ENCODE results near the gene HNRNPUL2.
"Not testable (repeated sequence)": the region's sequence is repeated elsewhere in the genome, so short reads cannot be mapped to it uniquely, and the experiment has no call there.

HNRNPUL2 gene

DNA sequence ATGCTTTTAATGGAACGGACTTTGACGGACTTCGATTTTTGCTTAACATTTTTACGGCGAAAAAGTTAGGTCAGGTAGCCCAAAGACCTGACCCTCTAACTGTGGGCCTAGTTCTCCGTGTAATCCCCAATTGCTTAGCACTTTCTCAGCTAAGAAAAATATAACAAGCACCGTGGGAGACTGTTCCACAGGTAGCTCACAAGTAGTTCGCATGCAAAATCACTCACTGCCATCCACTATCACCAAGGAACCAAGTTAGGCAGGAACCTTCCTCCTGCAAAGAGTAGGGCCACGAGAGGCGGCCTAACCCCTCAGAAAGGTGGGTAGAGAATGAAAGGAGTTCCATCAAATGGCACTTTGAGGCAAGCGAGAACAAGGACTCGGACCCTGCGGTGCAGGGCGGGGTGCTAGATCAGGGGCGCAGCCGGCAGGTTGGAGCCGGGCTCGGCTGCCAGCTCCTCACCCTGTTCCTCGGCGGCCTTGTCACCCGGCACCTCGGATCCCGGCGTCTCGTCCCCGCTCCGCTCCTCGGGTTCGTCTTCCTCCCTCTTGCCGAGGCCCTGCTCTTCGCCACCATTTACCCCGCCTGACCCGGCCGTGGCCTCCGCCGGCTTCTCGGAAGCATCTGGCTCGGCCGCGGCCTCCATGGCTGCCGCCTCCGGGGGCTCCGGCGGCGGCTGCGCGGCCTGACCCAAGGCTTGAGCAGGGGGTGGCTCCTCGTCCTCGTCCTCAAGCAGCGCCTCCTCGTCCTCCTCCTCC lies 922 bp downstream of the HNRNPUL2 start:
- no peak for DNase-seq

- peak; percentile 23 for DNase-seq
These were observed 1.6 kb downstream of the HNRNPUL2 start for GRCh38 chr11:62725646-62726045.

DNA sequence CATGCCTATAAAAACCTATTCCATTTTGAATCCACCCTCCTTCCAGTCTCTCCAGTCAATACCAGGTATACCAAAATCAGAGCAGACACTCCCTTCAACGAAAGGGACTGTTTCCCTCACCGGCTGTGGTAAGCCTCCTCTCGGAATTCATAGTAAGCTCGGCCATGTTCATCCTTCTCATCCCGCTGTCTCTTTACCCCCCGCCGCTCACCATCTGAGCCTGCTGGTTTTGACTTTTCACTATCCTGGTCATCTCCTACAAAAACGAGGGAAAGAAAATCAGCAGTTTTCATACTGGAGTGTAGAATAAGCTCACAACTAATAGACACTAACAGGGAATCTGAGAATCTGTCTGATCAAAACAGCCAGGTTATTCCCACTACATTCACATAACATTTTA lies 3.1 kb downstream of the HNRNPUL2 start:
- DNase-seq: no peak

DNA sequence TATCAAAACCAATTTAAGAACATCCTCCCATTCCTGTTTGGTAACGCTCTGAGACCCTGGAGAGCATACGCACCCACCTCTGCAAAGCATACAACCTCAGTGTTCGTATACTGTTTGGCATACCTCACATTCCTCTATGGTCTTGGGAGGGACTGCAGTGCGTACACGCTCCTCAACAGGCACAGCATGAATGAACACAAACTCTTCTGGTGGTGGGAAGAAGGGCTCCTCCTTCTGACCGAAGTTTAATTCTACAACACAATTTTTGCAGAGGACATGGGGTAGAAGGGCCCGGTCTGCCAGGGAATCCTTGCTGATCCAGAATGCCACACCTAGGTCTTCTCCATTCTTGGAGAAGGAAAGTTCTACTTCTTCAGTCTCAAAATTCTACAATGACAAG lies 5.3 kb downstream of the HNRNPUL2 start:
- DNase-seq: no peak

- DNase-seq: no peak
These were observed 7.8 kb downstream of the HNRNPUL2 start for GRCh38 chr11:62719302-62719978.

- no peak for DNase-seq
These were observed 10.4 kb downstream of the HNRNPUL2 start for GRCh38 chr11:62716816-62717215.

DNA sequence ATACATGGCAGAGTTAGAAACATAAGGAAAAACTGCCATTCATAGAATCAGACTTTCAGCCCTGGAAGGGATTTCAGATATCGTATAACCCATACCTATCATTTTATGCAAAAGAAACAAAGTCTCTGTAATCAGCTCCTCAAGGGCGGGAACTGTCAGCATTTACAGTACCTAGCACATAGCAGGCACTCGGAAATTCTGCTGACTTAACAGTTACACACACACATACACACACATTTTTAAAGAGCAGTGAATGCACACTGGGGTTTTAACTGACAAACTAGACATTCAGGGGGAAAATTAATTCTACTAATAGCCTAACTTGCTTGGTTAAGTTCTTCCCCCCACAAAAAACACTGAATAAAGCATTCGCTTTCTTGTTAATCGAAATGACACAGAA lies 11.1 kb downstream of the HNRNPUL2 start:
- no peak for DNase-seq

DNA sequence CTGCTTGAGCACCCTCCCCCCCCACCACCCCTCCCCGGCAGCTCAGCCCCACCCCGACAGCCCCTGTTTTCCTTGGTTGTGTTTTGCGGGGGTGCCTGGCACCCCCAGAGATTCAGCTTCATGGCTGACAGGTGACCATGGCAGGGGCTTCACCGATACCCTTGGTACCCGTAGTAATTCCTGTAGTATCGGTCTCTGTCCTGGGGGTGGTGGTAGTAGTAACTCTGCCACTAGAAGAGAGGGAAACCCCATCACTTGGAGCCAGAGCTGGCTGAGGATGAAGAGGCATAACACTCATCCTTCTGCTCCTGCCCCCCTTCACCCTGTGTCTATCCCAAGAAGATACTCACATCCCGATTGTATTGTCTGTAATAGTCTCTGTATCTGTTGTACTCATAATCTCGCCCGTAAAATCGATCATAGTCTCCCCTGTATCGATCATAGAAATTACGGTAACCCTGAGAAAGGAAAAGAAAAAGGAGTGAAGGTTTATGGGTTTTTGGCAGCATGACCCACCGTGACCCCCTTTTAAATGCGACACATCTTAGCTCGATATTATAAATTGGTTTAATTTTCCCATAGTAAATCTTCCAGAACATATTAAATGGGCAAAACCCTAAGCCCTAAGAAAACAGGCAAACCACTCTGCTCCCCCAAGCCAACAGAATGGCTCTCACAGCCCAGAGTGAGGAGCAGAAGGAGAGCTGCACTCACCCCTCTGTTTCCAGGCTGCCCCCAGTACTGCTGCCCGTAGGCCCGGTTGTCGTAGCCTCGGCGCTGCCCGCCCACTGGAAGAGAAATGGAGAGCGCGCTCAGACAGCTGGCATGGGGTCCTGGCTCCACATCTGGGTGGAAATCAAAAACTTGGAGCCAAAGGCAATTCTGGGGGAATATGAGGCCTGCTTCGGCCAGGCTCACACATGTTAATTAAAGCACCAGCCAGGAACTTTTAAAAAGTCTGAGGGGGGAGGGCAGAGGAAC lies 11.8 kb downstream of the HNRNPUL2 start:
- no peak for DNase-seq

DNA sequence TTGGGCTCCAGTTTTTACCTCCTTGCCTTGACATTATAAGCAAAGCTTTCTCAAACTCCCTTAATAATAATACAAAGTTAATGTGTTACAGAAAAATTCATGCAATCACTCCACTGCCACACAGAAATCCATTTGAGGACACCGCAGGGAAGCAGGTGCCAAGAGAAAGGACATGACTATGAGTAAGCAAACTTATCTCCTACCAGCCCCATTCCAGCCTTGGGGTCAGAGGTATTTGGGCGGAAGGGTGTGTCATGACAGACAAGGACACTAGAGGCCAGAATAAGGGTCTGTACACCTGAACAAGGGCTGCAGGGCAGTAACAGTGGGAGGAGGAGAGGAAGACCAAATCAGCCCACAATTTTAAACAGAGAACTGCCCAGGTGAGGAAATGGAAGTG lies 13.9 kb downstream of the HNRNPUL2 start:
- DNase-seq: no peak

DNA sequence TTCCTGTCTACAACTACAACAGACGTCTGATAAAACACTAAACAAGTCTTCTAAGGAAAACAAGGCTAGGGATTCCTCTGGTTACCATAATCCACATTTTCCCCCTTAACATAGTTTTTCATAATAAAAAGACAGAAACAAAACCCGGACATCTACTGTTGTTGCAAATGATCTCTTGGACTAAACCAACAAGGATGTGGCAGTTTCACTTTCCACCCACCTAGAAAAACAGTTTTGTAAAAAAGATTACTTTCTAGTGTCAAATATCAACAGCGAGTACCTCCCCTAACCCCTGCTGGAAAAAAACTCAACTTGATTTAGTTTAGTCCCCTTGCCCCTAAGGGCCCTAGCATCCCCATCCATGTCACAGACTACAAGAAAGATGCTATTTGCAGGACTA lies 14.4 kb downstream of the HNRNPUL2 start:
- no peak for DNase-seq

GRCh38 chr11:62712276-62712812 lies 14.9 kb downstream of the HNRNPUL2 start:
- DNase-seq: no peak

DNA sequence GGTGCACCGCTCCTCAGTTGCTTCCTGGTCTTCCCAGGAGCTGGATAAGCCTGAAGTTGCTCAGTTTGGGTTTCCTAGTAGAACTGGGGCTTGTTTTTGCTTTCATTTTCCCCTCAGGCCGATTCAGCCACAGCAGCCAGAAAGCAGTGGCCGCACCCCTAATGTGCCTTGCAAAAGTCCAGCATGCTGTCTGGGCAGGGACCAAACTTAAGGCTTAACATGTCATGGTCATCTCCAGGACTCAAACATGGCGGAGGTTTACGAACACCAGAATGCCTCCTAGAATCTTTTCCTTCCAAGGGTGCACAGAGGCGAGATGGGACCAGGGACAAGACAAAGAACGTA lies 17.3 kb downstream of the HNRNPUL2 start:
- peak; percentile 74 for DNase-seq

DNA sequence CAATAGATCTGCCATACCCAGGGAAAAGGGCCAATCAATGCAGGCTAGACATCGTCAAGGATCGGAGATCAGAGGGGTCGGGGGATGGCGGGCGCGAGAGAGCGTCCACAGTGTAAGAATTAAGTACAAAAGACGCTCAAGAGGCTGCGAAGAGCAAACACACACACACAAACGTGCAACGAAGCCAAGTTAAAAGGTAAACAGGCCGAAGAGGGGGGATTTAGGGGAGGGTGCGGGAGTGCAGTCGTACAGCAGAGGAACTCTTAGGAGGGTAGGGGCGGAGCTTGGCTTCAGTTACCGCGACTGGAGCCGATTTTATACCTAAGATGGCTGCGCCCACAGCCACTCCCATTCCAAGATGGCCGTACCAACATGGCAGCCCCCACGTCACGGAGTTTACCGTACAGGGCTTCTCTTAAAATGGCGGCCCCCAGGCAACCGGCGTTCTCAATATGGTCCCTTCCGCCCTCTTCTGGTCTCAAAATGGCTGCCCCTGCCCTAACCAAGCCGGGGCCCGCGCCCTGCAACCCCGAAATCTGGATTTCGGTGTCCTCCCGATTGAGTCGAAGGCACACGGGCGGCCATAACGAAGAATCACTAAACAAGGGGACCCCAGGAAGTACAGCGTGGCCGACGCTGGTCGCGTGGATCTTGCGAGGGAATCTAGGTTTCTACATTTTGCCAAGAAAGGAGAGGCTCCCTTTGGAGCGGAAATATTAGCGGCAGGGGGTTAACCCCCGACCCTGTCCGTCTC lies 17.8 kb downstream of the HNRNPUL2 start:
- peak; percentile 100 for DNase-seq

GRCh38 chr11:62708793-62709192 lies 18.5 kb downstream of the HNRNPUL2 start:
- DNase-seq: no peak

DNA sequence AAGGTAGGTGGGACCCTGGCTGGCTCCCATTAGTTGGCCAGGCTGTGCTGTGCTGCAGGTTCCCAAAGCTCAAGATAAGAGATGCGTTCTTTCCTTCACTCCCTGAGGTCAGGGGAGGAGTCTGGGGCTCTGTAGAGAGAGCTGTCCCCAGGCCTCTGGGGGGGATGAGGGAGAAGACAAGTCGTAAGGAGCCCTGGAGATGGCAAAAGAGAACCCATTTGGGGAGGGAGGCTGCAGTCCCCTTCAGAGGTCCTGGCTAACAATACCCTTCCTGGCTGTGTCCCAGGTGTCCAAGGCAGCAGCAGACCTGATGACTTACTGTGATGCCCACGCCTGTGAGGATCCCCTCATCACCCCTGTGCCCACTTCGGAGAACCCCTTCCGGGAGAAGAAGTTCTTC lies 18.9 kb downstream of the HNRNPUL2 start:
- DNase-seq: no peak

- DNase-seq: no peak
These were observed 19.9 kb downstream of the HNRNPUL2 start, which contains the start of the genes BSCL2 and GNG3 for GRCh38 chr11:62707277-62707861. TSS of gene BSCL2 (minus strand) at chr11:62707424. CDS start at chr11:62707195, 229 bp downstream. TSS of gene GNG3 (plus strand) at chr11:62707676. CDS start at chr11:62708296, 620 bp downstream.

GRCh38 chr11:62706850-62707247 lies 20.4 kb downstream of the HNRNPUL2 start:
- no peak for DNase-seq

- peak; percentile 99 for DNase-seq
These were observed 21.1 kb downstream of the HNRNPUL2 start for GRCh38 chr11:62705880-62706849.

GRCh38 chr11:62705413-62705812 lies 21.8 kb downstream of the HNRNPUL2 start:
- DNase-seq: peak; percentile 85

GRCh38 chr11:62703921-62704320 lies 23.3 kb downstream of the HNRNPUL2 start:
- DNase-seq: not testable (repeated sequence)

DNA sequence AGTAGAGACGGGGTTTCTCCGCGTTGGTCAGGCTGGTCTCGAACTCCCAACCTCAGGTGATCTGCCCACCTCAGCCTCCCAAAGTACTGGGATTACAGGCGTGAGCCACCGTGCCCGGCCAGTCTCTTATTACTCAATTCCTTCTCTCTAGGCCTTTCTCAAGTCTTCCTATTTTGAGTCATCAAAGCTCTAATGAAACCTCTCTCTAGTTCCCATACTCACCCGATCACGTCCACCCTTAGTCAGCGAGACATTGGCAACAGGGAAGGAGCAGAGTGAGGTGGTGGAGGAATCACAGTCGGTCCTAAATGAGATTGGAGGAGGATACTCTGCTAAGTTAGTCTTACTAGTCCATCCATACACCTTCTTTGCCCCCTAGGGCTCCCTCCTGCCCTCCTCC lies 25.0 kb downstream of the HNRNPUL2 start:
- DNase-seq: no peak
